ENCODE data around the gene ZSWIM6.
A peak's percentile ranks its signal among the peaks of the same experiment; 100 is the strongest.
"Not testable (repeated sequence)": the region's sequence is repeated elsewhere in the genome, so short reads cannot be mapped to it uniquely, and the experiment has no call there.

The ZSWIM6 gene

DNA sequence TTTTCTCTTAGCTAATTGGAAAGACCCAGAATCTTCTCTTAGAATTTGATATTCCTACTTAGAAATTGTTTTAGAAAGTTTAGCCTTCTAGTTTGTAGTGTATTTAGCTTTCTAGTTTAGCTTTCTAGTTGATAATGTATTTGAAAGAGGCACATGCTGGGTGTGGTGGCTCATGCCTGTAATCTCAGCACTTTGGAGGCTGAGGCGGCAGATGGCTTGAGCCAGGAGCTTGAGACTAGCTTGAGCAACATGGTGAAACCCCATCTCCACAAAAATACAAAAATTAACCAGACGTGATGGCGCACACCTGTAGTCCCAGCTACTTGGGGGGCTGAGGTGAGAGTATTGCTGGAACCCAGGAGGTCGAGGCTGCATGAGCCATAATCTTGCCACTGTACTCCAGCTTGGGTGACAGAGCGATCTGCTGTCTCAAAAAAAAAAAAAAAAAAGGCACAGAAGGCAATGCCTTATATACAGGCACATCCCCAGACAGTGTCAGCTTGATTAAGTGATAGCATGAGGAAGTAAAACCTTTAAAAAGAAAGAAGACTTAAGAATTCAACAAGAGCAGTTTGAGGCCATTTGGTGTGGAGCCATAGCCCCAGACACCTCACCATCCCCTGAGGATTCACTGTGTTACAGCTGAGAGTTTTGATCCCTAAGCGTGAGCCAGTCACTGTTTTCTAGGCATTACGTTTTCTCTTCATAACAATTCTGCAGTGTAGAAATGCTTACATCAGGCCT, 34.6 kb downstream of the ZSWIM6 start:
- no peak for DNase-seq

DNA sequence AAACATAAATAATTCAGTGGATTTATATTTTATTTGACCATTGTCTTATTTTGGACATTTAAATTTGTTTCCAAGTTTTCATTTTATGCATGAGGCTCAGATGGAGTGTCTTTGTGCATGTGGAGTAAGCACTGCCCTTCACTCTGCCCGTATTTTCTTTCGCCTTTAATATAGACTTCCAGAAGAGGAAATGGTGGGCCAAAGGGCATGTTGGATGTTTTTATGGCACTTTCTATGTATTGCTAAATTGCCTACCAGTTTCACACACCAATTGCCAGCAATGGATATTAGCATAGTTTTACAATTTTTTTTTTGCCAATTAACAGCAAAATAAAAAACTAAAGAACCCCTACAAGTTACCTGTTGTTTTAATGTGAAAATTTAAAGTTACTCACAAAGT, 38.4 kb downstream of the ZSWIM6 start:
- DNase-seq, result no peak

DNA sequence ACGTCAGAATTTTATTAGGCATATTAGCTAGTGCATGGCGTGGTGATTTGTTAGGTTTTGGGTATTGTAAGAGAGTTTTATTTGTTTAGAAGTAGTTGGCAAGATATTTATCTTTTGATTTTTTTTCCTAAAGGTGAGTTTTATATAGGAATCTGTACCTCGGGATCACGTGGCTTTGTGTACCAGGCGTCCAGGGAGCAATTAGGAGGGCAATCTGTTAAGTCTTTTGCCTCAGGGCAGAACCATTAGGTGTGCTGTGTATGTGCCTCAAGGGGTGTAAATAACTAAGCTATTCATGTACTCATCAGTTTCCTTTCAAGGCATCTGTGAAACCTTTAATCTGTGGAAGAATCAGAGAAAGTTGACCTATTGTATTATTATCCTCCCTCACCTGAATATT, 39.4 kb downstream of the ZSWIM6 start:
- no peak for DNase-seq

DNA sequence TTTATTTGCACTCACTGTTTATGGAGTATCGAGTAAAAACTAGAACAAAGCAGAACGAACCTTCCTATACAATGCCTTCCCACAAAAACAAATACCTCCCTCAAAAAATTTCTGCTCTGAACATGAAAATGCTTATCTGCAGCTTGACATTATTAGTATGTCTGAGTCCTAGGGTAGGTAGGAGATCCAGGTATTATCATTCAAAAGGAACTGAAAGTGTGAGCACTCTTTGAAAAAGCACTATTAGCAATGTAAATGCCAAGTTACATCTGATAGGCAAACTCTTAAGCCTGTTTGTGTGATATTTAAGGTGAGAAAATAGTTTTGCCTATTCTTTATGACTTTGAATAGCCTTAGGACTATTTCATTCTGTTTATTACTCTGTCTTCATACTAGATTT, 47.6 kb downstream of the ZSWIM6 start:
- DNase-seq, result no peak

DNA sequence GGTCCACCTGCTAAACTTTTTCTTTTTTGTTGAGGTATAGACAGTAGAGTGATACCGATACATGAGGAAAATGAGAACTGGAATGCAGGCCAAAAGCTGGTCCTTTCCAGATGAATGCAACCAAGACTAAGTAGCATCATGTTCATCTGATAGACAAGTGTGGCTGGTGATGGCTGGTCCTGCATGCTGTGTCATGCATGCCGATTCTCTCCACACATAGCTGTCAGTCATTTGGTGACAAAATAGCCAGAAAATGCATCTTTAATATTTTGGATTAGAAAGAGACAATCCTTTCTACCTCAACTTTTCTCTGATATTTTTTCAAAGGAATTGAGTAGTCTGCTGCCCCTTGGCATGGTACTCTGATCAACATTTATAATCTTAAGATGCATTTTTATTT, 49.9 kb downstream of the ZSWIM6 start:
- DNase-seq, result no peak

DNA sequence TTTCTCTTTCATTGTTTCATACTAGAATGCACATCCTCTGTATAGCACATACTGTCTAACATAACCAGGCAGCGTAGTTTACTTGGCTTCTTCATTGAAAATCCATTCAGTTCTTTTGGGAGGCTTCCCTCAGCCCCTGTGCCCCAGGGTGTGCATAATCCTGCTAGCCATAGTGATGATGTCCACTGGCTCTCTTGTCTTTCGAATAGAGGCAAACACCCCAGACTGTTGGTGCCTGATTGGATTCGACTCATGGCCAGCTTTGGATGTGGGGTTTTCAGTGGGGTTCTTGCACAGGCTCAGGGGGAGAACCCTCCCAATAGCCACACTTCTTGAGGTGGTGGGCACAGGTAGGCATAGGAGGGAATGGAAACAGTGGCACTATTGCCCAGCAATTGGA, 53.6 kb downstream of the ZSWIM6 start:
- no peak for DNase-seq

DNA sequence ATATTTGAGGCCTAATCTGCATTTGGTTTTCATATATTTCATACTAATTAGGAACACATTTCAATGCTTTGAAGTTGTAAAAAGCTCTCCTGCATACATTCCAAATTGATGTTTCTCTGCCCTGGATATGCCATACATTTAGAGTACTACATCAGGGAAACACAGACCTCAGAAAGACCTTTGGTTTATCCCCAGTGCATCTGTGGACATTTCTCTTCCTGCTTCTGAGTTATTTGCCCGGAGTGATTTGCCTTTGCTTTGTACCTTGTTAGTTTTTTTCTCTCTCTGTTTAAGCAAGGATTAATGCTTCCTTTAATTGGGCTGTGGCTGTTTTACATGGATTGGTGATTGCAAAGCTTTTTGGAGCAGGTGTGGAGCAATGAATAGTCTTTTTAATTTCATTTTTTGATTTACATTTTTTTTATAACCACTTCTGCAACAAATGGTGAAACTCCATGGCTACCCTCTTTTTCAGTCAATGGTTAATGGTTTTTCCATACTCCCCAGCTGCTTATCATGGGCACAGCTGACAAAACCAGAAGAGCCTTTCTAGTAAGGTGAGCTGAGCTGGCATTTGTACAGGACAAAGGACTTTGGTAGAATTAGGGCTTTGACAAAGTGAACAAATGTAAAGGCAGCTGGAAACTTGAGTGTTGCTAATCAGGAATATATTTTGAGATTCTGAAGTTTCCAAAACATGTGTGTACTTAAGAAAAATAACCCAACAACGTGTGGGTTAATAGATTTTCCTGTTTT, 54.2 kb downstream of the ZSWIM6 start:
- DNase-seq, result peak; percentile 54

DNA sequence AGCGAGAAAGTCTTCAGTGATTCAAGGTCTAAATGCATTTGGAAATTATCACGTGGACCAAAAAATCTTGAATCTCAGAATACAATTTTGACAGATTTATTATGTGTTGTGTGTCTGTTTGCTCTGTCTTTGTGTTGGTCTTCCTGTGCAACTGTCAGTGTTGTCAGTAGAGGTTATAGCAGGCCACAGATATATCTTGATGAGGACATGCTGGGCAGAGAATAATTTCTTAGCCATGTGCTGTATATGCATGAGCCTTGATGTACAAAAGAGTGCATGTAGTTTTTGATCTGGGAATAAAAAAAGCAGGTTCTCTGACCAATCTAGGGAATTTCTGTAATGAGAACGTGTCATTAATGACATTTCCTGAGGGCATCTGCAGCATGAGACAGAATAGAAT, 57.6 kb downstream of the ZSWIM6 start:
- DNase-seq, result no peak

DNA sequence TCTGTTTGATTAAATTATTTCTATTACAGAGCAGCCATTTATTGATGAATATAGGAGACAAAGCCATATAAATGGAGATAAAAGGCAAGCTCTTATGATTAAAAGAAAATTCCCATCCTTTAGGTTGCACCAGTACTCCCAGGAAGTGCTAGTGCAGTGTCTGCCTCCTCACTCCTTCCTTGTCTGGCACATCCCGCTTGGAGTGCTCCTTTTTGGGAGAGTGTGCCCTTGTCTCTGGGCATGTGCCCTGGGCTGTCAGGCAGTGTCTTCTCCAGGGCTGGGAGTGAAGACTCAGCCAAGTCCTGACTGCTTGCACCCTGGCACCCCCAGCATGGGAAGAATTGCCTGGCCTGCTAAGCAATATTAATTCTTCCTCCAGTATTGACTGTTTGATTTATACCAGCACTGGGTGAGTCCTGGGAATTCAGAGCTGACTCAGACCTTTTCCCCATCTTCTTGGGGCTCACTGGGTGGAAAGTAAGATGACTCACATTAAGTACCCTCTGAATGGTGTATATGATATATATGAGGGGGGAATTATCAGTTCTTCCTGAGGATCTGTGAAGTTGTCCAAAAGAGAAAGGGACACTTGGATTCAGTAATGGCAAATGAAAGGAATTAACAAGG, 62.1 kb downstream of the ZSWIM6 start:
- no peak for DNase-seq

DNA sequence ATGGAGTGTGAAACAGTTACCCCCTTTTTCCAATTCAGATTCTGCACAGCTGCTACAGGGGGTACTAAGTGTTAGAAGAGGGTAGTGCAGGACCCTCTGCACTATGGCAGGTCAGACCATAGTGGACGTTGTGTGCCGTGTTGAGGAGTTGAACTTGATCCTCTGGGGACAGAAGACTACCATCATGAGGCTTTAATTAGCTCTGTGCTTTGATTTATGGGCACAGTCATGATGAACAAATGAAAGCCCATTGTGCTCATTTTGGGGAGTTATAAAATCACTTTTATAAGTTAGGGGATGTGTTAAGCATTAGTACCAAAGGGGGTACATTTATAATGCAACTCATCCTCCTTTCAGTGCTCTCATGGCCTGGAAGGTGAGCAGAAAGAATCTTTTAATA, 62.7 kb downstream of the ZSWIM6 start:
- no peak for DNase-seq

DNA sequence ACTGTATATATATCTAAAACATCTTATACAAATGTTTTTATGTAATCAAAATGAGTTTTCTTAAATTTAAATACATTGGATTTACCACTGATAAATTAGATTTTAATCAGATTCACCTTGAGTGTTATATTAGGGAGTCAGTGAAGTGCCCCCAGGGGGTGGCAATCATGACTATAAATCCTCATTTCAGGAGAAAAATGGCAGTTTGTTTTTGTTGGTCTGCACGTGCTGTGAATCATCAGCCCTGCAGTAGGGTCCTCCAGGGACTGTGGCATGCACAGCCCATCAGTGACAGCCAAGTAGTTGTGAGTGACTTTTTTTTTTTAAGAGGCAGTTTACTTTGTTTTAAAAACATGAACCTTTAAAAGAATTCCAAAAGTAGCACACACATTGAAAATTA, 65.2 kb downstream of the ZSWIM6 start:
- no peak for DNase-seq

DNA sequence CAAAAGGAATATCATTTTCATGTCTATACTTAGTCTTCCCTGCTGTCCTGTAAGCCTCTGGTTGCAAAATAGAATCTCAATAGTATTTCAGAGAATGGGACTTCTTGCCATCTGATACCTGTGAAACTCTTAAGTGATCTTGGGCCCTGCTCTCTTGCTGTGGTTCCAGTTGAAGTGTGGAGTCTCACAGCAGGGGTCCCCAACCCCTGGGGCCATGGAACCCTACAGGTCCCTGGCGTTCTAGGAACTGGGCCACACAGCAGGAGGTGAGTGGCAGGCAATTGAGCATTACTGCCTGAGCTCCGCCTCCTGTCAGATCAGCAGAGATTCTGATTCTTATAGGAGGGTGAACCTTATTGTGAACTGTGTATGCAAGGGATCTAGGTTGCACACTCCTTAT, 65.9 kb downstream of the ZSWIM6 start:
- no peak for DNase-seq

DNA sequence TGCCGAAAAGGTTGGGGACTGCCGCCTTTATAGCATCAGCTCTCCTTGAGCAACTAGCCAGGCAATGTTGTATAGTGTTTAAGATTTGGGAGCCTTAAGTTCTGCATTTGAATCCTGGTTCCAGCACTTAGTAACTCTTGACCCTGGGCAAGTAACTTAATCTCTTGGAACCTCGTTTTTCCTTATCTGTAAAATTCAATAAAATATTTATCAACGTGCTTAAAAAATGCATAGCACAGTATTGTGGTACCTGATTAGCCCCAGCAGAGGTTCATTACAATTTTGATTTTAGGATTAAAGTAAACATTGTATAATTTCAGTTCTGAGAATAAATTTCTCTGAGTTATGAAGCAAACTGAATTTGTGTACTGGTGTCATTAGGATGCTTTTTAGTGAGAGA, 66.4 kb downstream of the ZSWIM6 start:
- no peak for DNase-seq

DNA sequence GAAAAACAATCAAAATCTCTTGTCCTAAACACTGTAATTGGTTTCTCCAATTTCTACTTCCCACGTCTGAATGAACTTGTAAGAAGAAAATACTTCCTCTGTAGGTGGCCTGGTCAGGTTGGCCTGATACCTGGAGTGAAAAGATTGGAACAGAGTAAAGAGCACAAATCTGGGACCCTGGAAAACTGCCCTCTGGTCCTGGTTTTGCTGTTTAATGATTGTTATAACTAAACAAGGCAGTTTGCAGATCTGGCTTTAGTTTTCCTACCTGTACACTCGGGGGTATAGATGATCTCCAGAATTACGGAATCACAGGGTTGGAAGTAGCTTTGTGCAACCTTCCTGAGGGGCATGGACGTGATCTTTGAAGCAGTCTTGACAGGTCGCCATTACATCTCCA, 67.6 kb downstream of the ZSWIM6 start:
- DNase-seq, result no peak

DNA sequence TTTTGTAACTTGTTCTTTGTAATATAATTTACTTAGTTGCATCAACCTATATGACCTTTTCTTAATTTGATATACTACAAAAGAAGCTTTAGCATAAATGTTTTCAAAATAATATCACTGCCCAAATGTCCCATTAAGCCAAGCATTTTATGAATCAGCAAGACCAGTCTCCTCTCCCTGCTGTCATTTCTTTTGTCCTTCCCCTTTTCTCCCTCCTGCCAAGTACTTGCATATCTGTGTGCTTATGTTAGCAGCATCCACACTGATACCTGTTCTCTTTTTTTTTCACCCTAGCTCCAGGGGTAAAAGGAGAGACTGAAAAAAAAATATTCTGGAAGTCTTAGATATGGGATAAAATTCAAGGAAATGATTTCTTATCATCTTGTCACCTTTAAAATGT, 69.7 kb downstream of the ZSWIM6 start:
- DNase-seq, result peak; percentile 8

DNA sequence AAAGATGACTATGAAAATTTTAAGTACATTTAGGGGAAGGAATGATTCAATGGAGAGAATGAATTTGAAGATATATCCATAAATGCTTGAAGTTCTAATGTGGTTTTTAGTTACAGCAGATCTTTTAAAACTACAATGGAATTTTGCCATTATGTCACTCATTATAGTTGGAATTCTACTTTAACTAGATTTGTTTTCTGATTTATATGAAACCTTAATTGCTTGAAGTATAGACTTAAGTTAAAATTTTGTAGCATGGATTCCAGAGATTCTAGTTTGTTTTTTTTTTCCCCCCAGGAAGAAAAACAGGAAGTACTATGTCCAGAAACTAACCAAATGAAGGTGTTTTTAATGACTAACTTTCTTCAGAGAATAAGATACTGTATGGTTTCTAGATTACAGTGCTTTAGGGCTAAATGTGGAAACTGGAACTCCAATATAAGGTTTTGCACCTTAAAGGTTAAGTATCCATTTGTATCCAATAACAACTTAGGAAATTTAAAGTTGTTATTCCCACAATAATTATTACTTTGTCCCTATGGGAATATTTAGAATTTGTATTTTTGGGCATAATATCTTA, 70.3 kb downstream of the ZSWIM6 start:
- DNase-seq, result no peak

DNA sequence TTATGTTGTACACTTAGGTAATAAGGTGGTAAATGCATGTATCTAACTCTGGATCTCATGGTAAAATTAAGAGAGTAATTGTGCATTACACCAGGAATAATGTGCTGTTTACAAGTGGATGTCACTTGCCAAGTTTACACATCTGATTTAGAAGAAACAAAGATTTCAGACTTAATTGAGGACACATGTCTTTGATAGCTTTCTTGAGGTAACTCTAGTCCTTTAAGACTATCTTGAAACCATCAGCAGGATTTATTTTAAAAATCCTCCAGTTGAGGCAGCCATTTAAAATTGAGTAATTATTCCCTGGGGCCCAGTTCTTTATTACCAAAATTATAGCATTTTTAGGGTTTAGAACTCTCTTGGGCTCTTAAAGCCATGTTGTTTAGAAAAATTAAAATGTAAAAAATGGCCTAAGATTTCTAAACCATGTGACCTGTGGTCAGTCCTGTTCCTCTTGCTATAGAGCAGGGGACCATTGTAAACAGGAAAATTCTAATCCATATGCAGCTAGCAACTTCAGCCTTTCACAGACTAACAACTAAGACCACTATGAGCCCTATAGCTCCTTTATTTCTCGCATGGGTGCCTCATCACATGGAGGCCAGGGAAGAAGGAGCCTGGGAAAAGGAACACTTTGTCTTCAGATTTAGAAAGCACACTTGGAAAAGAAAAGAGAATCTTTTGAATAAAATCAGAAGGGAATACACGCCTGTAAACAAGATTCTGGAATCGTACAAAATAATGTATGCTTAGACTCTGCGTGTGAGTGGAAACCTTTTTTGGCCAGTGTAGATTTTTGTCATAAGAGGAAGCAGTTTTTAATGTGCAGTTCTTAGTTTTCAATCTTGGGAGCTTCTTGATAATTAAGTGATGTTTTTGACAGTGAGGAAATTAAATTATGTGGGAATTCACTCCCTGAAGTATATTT, 71.2 kb downstream of the ZSWIM6 start:
- no peak for DNase-seq

DNA sequence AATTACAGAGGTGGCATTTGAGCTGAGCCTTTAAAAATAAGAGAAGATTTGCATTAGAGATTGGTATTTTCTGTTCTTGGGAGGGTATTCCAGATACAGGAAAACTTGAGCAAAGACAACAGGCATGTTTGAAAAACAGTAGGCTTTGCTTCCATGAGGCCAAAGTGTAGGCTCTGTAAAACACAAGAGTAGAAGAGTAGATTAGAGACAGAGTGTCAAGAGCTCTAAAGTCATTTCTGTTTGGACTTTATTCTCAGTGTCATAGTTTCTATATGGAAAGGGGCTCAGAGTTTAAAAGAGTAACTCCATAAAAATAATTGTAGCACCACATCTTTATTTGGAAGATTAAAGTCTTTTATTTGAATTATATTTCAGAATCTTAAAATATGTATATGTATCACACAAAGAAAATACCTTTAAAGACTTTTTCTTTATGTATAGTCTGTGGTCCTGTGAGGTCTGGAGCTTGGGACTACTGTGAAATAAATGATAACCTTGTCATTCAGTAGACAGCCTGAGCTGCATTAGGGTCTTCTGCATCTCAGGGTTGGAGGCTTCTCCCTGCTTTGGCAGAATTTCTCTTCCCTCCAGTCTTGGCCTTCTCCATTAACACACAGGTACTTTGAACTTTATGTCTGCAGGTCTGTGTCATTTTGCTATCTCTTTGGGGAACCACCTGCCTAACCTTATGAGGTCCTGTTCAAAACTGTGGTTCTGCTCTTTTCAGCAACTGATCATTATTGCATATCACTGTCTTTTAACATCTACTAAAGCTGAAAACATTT, 73.6 kb downstream of the ZSWIM6 start:
- DNase-seq, result no peak

DNA sequence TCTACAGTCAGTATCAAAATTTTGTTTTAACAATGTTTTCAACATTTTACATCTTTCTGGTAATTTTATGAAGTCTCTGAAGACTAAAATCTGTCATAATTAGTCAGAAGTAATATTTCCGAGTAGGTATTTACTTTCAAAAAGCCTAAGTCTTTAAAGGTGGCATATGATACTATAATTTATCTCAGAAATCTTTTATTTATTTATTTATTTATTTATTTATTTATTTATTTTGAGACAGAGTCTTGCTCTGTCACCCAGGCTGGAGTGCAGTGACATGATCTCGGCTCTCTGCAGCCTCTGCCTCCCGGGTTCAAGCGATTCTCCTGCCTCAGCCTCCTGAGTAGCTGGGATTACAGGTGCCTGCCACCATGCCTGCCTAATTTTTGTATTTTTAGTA, 74.4 kb downstream of the ZSWIM6 start:
- not testable (repeated sequence) for DNase-seq

DNA sequence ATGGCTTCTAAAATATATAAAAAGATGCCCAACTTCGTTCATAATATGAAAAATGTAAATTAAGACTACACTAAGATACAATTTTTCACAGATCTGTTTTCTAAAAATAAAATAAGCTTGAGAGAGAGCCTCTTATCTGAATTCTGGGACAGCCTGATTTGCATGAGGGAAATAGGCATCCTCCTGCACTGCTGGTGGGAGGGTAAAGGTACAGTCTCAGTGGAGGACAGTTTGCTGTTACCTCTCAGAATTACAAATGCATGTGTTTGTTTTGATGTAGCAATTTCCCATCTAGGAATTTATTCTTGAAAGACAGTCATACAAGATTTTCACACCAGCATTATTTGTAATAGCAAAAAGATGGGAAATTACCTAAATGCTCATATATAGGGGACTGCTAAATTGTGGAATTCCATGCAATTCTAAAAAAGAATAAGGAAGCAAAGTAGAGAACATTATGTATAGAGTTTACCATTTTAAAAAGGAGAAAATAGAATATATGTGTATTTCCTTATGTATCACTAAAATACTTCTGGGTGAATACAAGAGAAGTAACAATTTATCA, 75.7 kb downstream of the ZSWIM6 start:
- no peak for DNase-seq

DNA sequence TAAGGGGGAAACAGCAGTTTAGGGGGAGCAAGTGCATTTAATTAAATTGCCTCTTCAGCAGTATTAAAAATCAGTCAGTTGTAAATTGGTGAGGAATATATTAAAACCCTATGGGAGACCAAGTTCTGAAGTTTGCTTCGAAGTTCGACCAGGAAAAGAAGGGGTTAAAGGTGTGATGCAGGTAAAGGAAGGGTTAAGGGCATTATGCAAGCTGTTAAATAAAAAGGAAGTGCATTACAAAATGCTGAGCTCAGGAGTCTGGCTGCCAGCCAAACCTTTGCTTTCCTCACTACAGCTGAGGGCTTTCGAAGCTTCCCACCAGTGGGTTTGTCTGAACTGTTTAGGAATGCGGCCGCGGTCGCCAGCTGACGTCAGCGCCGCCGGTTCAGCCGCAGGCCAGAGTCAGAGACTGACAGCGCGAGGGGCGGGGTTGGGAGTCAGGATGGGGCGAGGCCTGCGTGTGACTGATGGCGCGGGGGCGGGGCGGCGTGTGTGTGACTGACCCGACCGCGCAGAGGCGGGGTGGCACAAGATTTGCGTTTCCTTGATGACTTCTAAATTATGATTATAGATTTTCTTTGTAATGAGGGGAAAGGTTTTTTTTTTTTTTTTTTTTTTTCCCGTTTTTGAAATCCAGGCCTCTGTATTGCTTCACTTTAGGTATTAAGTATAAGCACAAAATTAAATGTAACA, 76.6 kb downstream of the ZSWIM6 start:
- DNase-seq, result peak; percentile 99

All from DMS53 (cell line).